Right atrium auricular region (tissue), 2 donors: ENCODE data around the gene GLIS2. TPM values are rescaled to one million over a fixed set of nuclear protein-coding genes. Genes with fewer than 3 reads are reported as not detected.

Experiments used
- DNase-seq: peaks from one replicate; pipeline ENCODE4 v3.0.0-alpha.2; 2019; ENCODE audit warnings: low spot score
- H3K27ac ChIP-seq, 2 donors: fragments of 200-600 bp; sonication (generic); 1 replicate in 1 of 2; 2 replicates in 1 of 2; pipeline ENCODE4 v1.5.1; 2016 to 2019
- H3K27me3 ChIP-seq, 2 donors: fragments of 200-600 bp; sonication (generic); one replicate each; pipeline versions ENCODE4 v1.5.1 to v1.6.0; 2017 to 2019
- H3K36me3 ChIP-seq: fragments of 200-600 bp; sonication (generic); one replicate; pipeline ENCODE4 v1.5.1; 2016
- H3K4me1 ChIP-seq, 2 donors: fragments of 200-600 bp; sonication (generic); one replicate each; pipeline versions ENCODE4 v1.5.1 to v1.6.0; 2017 to 2019
- H3K4me3 ChIP-seq, 2 donors: fragments of 200-600 bp; sonication (generic); 1 replicate in 1 of 2; 2 replicates in 1 of 2; pipeline ENCODE4 v1.5.1; 2017 to 2019; ENCODE audit warnings: mild to moderate bottlenecking in 1 of 2, moderate library complexity in 1 of 2
- H3K9me3 ChIP-seq, 2 donors: fragments of 200-600 bp; sonication (generic); one replicate each; pipeline ENCODE4 v1.5.1; 2019
- CTCF ChIP-seq, 2 donors: fragments of 200-600 bp; sonication (generic); IDR thresholded peaks; one replicate each; pipeline ENCODE4 v1.5.1; 2019; ENCODE audit warnings: antibody characterized with exemption in 2 of 2
- total RNA-seq, 2 donors: library from RNA; depleted of rRNA; stranded (reverse); fragments of >200 nt; gene quantifications; one replicate each; pipeline ENCODE4 v1.1.0, GENCODE V29; 2016

Gene GLIS2
- total RNA-seq, 2 donors from 2014 or later, result 10.3 to 16.0 TPM

DNA sequence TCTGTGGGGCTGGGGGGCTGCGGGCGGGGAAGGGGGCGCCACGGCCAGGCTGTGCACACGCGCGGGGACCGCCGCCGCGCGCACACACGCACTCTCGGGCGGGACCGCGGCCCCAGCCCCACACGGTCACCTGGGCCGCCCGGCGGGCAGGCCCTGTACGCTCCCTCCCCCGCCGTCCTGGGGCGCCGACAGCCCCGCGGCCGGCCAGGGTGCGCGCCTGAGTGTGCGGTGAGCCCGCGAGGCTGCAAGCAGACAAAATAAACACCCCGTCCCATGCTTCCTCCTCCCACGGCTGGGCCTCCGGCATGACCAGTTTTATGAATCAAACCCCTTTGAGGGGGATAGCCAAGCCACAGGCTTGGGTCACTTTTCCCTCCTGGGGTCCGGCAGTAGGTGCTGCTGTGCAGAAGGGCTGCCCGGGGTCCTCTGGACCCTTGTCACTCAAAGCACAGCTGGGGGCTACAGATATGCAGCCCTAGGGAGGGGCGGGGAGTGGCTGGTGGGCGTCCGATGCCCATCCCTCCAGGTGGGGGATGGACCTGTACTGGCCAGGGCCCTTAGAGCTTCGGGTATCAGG, 56.2 kb downstream of the GLIS2 start:
- no peak for DNase-seq
- peaks cover 0 to 80% of the 10 kb centered on the region in 2 donors for H3K4me1 ChIP-seq
- no peak for TF ChIP-seq CTCF (IDR thresholded peaks at IDR 0.05)
- H3K9me3 ChIP-seq, result no peaks in the 10 kb centered on the region
- H3K27me3 ChIP-seq, result no peaks in the 10 kb centered on the region
- no peaks in the 10 kb centered on the region for H3K36me3 ChIP-seq
- peak overlapping the region; percentile 89 to 93 for H3K27ac ChIP-seq
- peak overlapping the region; percentile 59 to 69 for H3K4me3 ChIP-seq

DNA sequence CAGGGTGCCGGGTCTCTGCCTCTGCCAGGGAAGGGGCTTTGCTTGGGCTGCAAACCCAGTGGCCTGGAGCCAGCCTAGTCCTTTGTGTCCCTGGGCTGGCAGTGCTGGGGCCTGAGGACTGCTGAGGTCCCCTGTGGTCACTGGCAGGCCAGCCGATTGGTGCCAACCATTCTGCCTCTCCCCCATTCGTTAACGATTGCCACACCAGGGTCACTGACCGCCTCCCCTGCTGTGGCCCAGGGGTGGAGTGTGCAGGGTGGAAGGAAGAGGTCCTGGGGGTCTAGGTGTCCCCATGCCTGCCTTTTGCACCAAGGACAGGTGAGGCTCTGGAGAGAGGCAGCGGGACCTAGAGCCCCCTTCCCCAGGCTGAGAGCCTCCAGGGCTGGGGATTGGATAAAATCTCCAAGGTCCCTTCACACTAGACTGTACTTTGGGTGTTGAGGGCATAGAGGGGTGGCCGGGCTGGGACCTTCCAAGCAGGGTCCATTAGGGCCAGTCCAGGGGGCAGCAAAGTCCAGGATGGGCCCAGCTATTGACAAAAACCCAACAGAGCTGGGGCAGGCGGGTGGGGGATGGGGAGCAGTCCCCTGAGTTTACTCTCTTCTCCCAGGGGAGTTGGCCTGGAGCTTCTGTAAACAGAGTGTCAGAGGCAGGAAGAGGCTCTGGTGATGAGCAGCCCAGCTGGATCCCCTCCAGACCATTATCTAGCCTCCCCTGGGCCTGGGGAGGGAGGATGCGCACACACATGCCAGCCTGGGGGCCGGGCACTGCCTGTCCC, 56.9 kb downstream of the GLIS2 start:
- Histone ChIP-seq H3K4me1 (peaks cover 0 to 87% of the 10 kb centered on the region in 2 donors), H3K4me3 (peak overlapping the region; percentile 59 to 69), H3K27me3 (no peaks in the 10 kb centered on the region), H3K9me3 (no peaks in the 10 kb centered on the region), H3K27ac (peak overlapping the region; percentile 89 to 93), H3K36me3 (no peaks in the 10 kb centered on the region)
- DNase-seq, result no peak
- no peak for TF ChIP-seq CTCF (IDR thresholded peaks at IDR 0.05)

GRCh38 chr16:4373356-4373908, 57.6 kb downstream of the GLIS2 start:
- peak overlapping the region; percentile 89 to 93 for H3K27ac ChIP-seq
- H3K4me3 ChIP-seq, result peak overlapping the region; percentile 59 to 69
- TF ChIP-seq CTCF (IDR thresholded peaks at IDR 0.05), result no peak
- H3K27me3 ChIP-seq, result no peaks in the 10 kb centered on the region
- H3K4me1 ChIP-seq, result peaks cover 0 to 93% of the 10 kb centered on the region in 2 donors
- DNase-seq, result no peak
- no peaks in the 10 kb centered on the region for H3K9me3 ChIP-seq
- H3K36me3 ChIP-seq, result no peaks in the 10 kb centered on the region

GRCh38 chr16:4373909-4374742, 58.3 kb downstream of the GLIS2 start:
- peak overlapping the region; percentile 89 to 93 for H3K27ac ChIP-seq
- H3K9me3 ChIP-seq, result no peaks in the 10 kb centered on the region
- no peaks in the 10 kb centered on the region for H3K27me3 ChIP-seq
- H3K4me1 ChIP-seq, result peaks cover 0 to 96% of the 10 kb centered on the region in 2 donors
- TF ChIP-seq CTCF (IDR thresholded peaks at IDR 0.05), result no peak
- H3K4me3 ChIP-seq, result peak overlapping the region; percentile 59 to 69
- peak; percentile 89 for DNase-seq
- no peaks in the 10 kb centered on the region for H3K36me3 ChIP-seq

DNA sequence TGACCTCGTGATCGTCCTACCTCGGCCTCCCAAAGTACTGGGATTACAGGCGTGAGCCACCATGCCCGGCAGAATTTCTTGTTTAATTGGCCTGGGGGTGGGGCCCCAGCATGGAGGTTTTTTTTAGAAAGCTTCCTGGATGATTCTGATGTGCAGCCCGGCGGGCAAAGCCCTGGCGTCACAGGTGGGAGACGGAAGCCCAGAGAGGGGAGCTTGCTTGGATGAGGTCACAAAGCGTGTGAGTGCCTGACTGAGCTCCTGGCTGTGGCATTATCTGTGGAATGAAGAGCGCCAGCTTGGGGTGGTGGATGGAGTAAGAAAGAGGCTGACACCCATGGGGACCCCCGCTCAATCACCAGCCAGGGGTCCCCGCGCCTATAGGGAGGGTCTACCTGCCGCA, 59.9 kb downstream of the GLIS2 start:
- H3K36me3 ChIP-seq, result peaks cover 1% of the 10 kb centered on the region
- H3K9me3 ChIP-seq, result no peaks in the 10 kb centered on the region
- peak overlapping the region; percentile 89 to 93 for H3K27ac ChIP-seq
- H3K27me3 ChIP-seq, result no peaks in the 10 kb centered on the region
- H3K4me1 ChIP-seq, result peaks cover 0 to 88% of the 10 kb centered on the region in 2 donors
- H3K4me3 ChIP-seq, result peak overlapping the region in 1 of 2 donors; percentile 16
- DNase-seq, result no peak
- no peak for TF ChIP-seq CTCF (IDR thresholded peaks at IDR 0.05)
